H1 (cell line): ENCODE data around the gene FOXK1.

ENCODE experiments used
- POLR2A ChIP-seq, 2 experiments: IDR thresholded peaks; 1 replicate in 1 of 2; 2 replicates in 1 of 2; pipeline ENCODE4 v1.6.1; 2011; ENCODE audit warnings: low read depth in 2 of 2, low read length in 2 of 2, mild to moderate bottlenecking in 2 of 2; ENCODE audit errors: control extremely low read depth in 1 of 2
- POLR2AphosphoS5 ChIP-seq: IDR thresholded peaks from 2 replicates; pipeline ENCODE4 v1.6.1; 2011; ENCODE audit warnings: low read depth, low read length
- TEAD4 ChIP-seq: IDR thresholded peaks from 2 replicates; pipeline ENCODE4 v1.6.1; 2012; ENCODE audit warnings: low read depth, low read length, inconsistent platforms, mixed read lengths
- ZNF274 ChIP-seq: IDR thresholded peaks from 2 replicates; pipeline ENCODE4 v1.7.0; 2012; ENCODE audit warnings: low read length, borderline replicate concordance; ENCODE audit errors: extremely low read depth
- TF ChIP-seq, protein P1 (sequence below), 3 experiments: IDR thresholded peaks; 1 replicate in 2 of 3; 2 replicates in 1 of 3; pipeline versions ENCODE4 v1.5.1 to v1.6.1; 2011; ENCODE audit warnings: low read length in 3 of 3, mild to moderate bottlenecking in 3 of 3, inconsistent platforms in 2 of 3, low read depth in 1 of 3, moderate library complexity in 1 of 3; ENCODE audit not compliant: insufficient read depth in 1 of 3; ENCODE audit errors: control extremely low read depth in 1 of 3

GRCh38 chr7:4794591-4795350, 112.7 kb downstream of the FOXK1 start:
- TF ChIP-seq, protein P1, sequence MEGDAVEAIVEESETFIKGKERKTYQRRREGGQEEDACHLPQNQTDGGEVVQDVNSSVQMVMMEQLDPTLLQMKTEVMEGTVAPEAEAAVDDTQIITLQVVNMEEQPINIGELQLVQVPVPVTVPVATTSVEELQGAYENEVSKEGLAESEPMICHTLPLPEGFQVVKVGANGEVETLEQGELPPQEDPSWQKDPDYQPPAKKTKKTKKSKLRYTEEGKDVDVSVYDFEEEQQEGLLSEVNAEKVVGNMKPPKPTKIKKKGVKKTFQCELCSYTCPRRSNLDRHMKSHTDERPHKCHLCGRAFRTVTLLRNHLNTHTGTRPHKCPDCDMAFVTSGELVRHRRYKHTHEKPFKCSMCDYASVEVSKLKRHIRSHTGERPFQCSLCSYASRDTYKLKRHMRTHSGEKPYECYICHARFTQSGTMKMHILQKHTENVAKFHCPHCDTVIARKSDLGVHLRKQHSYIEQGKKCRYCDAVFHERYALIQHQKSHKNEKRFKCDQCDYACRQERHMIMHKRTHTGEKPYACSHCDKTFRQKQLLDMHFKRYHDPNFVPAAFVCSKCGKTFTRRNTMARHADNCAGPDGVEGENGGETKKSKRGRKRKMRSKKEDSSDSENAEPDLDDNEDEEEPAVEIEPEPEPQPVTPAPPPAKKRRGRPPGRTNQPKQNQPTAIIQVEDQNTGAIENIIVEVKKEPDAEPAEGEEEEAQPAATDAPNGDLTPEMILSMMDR (IDR thresholded peaks at IDR 0.05; ENCODE audit: control extremely low read depth in 1 of 3, insufficient read depth in 1 of 3, low read depth in 1 of 3, low read length in 3 of 3): no peak
- TF ChIP-seq POLR2A (IDR thresholded peaks at IDR 0.05; ENCODE audit: control extremely low read depth in 1 of 2, low read depth in 2 of 2, low read length in 2 of 2): no peak
- no peak for TF ChIP-seq ZNF274
- TF ChIP-seq TEAD4: no peak
- no peak for TF ChIP-seq POLR2AphosphoS5
